Lung (tissue), 12 donors: ENCODE data around the gene CHD6. TPM values are rescaled to one million over a fixed set of nuclear protein-coding genes. Genes with fewer than 3 reads are reported as not detected.

Experiments used
- ATAC-seq: fragments of 200-7000 bp; cut with Tn5 transposase; one replicate; pipeline ENCODE4 v1.9.1; 2020; ENCODE audit warnings: moderate number of reproducible peaks; ENCODE audit not compliant: insufficient read depth, low FRiP score
- DNase-seq, 3 donors: peaks; one replicate each; pipeline ENCODE4 v3.0.0-alpha.2; 2013 to 2017
- H3K27ac ChIP-seq, 2 donors: one replicate each; pipeline ENCODE4 v1.5.1; 2013; ENCODE audit warnings: mild to moderate bottlenecking in 2 of 2, moderate library complexity in 2 of 2, control low read depth in 1 of 2, inconsistent platforms in 1 of 2, low read depth in 1 of 2, low read length in 1 of 2
- H3K27me3 ChIP-seq, 3 donors: one replicate each; pipeline ENCODE4 v1.5.1; 2013; ENCODE audit warnings: low read length in 2 of 3; ENCODE audit not compliant: control insufficient read depth in 3 of 3, insufficient read depth in 3 of 3
- H3K36me3 ChIP-seq, 4 donors: one replicate each; pipeline ENCODE4 v1.5.1; 2013; ENCODE audit warnings: low read length in 4 of 4, mild to moderate bottlenecking in 1 of 4, moderate library complexity in 1 of 4; ENCODE audit not compliant: control insufficient read depth in 4 of 4, insufficient read depth in 4 of 4
- H3K4me1 ChIP-seq, 5 donors: one replicate each; pipeline ENCODE4 v1.5.1; 2013; ENCODE audit warnings: low read length in 5 of 5, mild to moderate bottlenecking in 2 of 5, moderate library complexity in 1 of 5; ENCODE audit not compliant: control insufficient read depth in 5 of 5, insufficient read depth in 5 of 5
- H3K4me3 ChIP-seq: one replicate; pipeline ENCODE4 v1.5.1; 2013; ENCODE audit warnings: mild to moderate bottlenecking, control low read depth, moderate library complexity
- H3K9ac ChIP-seq, 2 donors: one replicate each; pipeline ENCODE4 v1.5.1; 2013; ENCODE audit warnings: low read length in 2 of 2, control low read depth in 1 of 2; ENCODE audit not compliant: insufficient read depth in 1 of 2
- H3K9me3 ChIP-seq, 4 donors: one replicate each; pipeline ENCODE4 v1.5.1; 2013; ENCODE audit warnings: low read length in 3 of 4, mild to moderate bottlenecking in 1 of 4, moderate library complexity in 1 of 4; ENCODE audit not compliant: control insufficient read depth in 4 of 4, insufficient read depth in 3 of 4
- WGBS, 2 donors: extraction: QIAGEN DNeasy Blood & Tissue Kit; methylation state at CpG; one replicate each; pipeline ENCODE4 v1.1.7; 2013; 5-methylcytosine and 5-hydroxymethylcytosine counted together
- polyA plus RNA-seq, 2 donors: library from polyadenylated mRNA; stranded (reverse); fragments of 200-250 nt; gene quantifications; one replicate each; pipeline ENCODE4 v1.2.1, GENCODE V29; 2013
- total RNA-seq, 2 donors: library from RNA; depleted of rRNA in 1 of 2; stranded (reverse); fragments of >200 nt in 1 of 2; gene quantifications; one replicate each; pipeline ENCODE4 v1.2.1, GENCODE V29; 2014 to 2021
- TF ChIP-seq, protein P1 (sequence below): IDR thresholded peaks from 2 replicates; pipeline ENCODE4 v1.5.1; 2012; ENCODE audit warnings: mild to moderate bottlenecking; ENCODE audit errors: control extremely low read depth, extremely low read depth
- donor health status: control.
- donor health status: control.
- donor health status: Bipolar disorder and iron deficiency.
- donor health status: healthy.
- donor health status: DM: yes; HTN: yes; CAD: no.

CHD6 gene
- total and polyA plus RNA-seq, 4 donors, result 5.0 to 95.3 (median 21.0) TPM

DNA sequence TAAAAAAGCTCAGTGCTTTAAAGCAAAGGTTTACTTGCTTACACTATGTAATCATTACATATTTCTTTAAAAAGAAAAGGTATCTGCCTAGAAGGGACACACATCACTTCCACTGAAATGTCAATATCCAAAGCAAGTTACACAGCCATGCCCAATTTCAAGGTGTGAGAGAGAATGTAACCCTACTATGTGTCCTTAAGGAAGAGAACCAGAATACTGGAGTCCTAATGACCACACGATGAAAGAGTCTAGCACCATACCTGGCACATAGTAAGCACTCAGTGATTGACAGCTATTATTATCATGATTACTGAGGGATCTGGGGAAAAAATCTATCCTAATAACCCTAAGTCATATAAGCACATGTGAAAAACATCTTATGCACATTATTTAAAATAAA, 10.4 kb downstream of the CHD6 start:
- Histone ChIP-seq H3K9me3 (no peaks in the 10 kb centered on the region), H3K4me3 (no peak overlapping the region), H3K9ac (peak overlapping the region in 1 of 2 donors; percentile 38), H3K27ac (no peak overlapping the region), H3K27me3 (no peaks in the 10 kb centered on the region), H3K4me1 (peaks cover 0 to 33% (median 4%) of the 10 kb centered on the region in 5 donors), H3K36me3 (no peaks in the 10 kb centered on the region)
- TF ChIP-seq, protein P1, sequence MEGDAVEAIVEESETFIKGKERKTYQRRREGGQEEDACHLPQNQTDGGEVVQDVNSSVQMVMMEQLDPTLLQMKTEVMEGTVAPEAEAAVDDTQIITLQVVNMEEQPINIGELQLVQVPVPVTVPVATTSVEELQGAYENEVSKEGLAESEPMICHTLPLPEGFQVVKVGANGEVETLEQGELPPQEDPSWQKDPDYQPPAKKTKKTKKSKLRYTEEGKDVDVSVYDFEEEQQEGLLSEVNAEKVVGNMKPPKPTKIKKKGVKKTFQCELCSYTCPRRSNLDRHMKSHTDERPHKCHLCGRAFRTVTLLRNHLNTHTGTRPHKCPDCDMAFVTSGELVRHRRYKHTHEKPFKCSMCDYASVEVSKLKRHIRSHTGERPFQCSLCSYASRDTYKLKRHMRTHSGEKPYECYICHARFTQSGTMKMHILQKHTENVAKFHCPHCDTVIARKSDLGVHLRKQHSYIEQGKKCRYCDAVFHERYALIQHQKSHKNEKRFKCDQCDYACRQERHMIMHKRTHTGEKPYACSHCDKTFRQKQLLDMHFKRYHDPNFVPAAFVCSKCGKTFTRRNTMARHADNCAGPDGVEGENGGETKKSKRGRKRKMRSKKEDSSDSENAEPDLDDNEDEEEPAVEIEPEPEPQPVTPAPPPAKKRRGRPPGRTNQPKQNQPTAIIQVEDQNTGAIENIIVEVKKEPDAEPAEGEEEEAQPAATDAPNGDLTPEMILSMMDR, result no peak
- DNase-seq (no peak), ATAC-seq (no peak)
- WGBS, 2 donors, result 89 to 94% methylated on average over 1 of the region's 1 CpG

DNA sequence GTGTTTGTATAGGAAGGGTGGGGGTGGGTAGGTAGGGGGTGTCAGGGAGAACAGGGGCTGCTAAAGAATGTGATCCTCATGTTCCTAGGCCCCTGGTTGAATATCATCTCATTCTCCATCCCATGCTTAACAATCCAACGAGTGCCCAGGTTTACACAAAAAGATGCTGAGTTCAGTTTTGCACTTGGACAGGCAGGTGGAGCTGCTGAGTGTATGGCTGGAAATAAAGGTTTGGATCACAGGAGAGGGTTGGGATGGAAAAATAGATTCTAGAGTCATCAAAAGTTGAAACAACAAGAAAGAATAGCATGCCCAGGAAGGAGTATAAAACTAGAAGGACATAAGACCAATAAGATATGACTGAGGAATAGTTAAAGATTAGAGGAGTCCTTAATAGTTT, 14.2 kb downstream of the CHD6 start:
- no peak for DNase-seq
- TF ChIP-seq, protein P1, result no peak
- no peak overlapping the region for H3K9ac ChIP-seq
- no peaks in the 10 kb centered on the region for H3K27me3 ChIP-seq
- ATAC-seq, result no peak
- H3K27ac ChIP-seq, result no peak overlapping the region
- no peak overlapping the region for H3K4me3 ChIP-seq
- 84 to 95% methylated on average over 1 of the region's 1 CpG for WGBS, 2 donors
- H3K4me1 ChIP-seq, result peaks cover 0 to 27% (median 4%) of the 10 kb centered on the region in 5 donors
- peaks cover 0 to 10% (median 0%) of the 10 kb centered on the region in 4 donors for H3K36me3 ChIP-seq
- H3K9me3 ChIP-seq, result peaks cover 0 to 21% (median 7%) of the 10 kb centered on the region in 4 donors

DNA sequence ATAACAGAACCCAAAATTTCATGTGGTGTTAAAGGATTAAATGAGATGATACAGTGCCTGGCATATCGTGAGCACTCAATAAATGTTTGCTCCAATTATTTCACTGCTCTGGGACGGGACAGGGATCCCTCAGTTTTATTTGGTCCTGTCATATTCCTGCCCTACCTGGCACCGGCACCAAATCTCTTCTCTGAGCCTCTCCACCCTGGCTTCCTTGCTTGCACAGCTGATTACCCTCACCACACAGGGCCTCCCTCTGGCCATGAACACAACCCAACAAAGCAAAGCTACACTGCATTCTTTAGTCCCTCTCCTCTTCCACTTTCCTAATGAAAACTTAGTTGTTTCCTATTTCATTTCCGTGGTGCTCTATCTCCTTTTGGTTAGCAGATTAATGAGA, 16.4 kb downstream of the CHD6 start:
- ATAC-seq, result no peak
- Histone ChIP-seq H3K9me3 (peaks cover 0 to 41% (median 10%) of the 10 kb centered on the region in 4 donors), H3K27ac (no peak overlapping the region), H3K4me1 (peaks cover 0 to 11% (median 0%) of the 10 kb centered on the region in 5 donors), H3K36me3 (peaks cover 0 to 10% (median 0%) of the 10 kb centered on the region in 4 donors), H3K9ac (no peak overlapping the region), H3K27me3 (no peaks in the 10 kb centered on the region), H3K4me3 (no peak overlapping the region)
- WGBS, 2 donors, result 91 to 93% methylated on average over 4 of the region's 4 CpGs
- no peak for DNase-seq
- TF ChIP-seq, protein P1, result no peak

DNA sequence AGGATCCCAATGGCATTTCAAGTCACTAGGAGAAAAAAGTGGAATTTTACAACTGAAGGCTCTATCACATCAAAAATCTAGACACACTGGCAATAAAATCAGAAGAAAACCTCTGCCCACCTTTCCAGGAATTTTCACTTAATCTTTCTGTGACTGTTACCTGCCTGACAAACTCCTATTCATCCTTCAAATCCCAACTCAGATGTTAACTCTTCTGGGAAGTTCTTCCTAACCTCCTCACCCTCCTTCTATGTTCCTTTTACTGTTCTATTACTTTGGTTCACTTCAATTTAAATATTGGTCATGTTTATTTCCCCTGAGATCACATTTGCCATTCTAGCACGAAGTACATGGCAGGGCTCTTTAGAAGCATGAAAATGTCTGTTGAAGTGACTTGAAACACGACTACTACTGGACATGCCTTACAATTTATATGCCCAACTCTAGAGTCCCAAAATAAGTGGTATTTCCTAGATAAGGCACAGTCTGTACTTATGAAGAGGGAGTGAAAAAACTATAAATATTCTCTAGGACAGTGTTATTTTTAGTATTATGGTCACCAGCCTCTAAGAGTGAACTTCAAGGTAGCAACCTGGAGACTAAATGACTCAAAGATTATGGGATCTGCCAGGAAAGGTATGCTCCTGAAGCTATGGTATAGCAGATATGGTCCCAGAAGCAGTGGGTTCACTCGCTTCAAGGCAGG, 17.1 kb downstream of the CHD6 start:
- no peak overlapping the region for H3K27ac ChIP-seq
- 95 to 98% methylated on average over 3 of the region's 3 CpGs for WGBS, 2 donors
- no peak for ATAC-seq
- no peak overlapping the region for H3K4me3 ChIP-seq
- DNase-seq, result no peak
- H3K27me3 ChIP-seq, result no peaks in the 10 kb centered on the region
- H3K4me1 ChIP-seq, result peaks cover 0 to 11% (median 0%) of the 10 kb centered on the region in 5 donors
- TF ChIP-seq, protein P1, result no peak
- H3K36me3 ChIP-seq, result peaks cover 0 to 10% (median 0%) of the 10 kb centered on the region in 4 donors
- H3K9ac ChIP-seq, result no peak overlapping the region
- H3K9me3 ChIP-seq, result peaks cover 0 to 41% (median 10%) of the 10 kb centered on the region in 4 donors
